WTC11 (cell line): ENCODE results near the gene SLC25A30.

Experiments used
- TF ChIP-seq, protein P1 (sequence below): fragments of 200-600 bp; IDR thresholded peaks from 2 replicates; pipeline ENCODE4 v1.8.0; 2022; ENCODE audit warnings: antibody characterized with exemption
- TF ChIP-seq, protein P2 (sequence below): sonication (generic); formaldehyde crosslinking; IDR thresholded peaks from 2 replicates; pipeline ENCODE4 v1.8.1; 2022; ENCODE audit warnings: low read depth, mild to moderate bottlenecking, moderate library complexity, missing genetic modification reagents, borderline replicate concordance

DNA sequence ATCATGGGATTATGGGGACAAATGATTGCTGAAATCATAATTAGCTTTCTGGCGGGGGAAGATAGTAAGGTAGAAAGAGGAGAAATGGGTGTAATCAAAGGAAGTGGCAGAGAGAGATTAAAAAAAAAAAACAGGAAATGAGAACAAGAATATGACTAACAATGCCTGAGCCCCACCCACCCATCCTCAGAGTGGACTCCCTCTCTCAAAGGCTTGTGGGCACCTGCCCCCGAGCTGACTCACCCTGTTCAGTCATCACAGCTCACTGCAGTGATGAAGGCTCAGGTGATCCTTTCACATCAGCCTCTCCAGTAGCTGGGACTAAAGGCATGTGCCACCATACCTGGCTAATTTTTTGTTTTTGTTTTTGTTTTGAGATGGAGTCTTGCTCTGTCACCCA lies 50.8 kb downstream of the SLC25A30 start:
- TF ChIP-seq, protein P1, sequence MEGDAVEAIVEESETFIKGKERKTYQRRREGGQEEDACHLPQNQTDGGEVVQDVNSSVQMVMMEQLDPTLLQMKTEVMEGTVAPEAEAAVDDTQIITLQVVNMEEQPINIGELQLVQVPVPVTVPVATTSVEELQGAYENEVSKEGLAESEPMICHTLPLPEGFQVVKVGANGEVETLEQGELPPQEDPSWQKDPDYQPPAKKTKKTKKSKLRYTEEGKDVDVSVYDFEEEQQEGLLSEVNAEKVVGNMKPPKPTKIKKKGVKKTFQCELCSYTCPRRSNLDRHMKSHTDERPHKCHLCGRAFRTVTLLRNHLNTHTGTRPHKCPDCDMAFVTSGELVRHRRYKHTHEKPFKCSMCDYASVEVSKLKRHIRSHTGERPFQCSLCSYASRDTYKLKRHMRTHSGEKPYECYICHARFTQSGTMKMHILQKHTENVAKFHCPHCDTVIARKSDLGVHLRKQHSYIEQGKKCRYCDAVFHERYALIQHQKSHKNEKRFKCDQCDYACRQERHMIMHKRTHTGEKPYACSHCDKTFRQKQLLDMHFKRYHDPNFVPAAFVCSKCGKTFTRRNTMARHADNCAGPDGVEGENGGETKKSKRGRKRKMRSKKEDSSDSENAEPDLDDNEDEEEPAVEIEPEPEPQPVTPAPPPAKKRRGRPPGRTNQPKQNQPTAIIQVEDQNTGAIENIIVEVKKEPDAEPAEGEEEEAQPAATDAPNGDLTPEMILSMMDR, result no peak
- TF ChIP-seq, protein P2, sequence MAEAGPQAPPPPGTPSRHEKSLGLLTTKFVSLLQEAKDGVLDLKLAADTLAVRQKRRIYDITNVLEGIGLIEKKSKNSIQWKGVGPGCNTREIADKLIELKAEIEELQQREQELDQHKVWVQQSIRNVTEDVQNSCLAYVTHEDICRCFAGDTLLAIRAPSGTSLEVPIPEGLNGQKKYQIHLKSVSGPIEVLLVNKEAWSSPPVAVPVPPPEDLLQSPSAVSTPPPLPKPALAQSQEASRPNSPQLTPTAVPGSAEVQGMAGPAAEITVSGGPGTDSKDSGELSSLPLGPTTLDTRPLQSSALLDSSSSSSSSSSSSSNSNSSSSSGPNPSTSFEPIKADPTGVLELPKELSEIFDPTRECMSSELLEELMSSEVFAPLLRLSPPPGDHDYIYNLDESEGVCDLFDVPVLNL (CRISPR knock-in tag), result no peak
